Inflammatory macrophage (primary cell): Measurements from ENCODE around the gene ADAMTS4.

Experiments used
- DNase-seq, 2 donors: peaks; one replicate each; pipeline ENCODE4 v3.0.0-alpha.2; 2020 to 2022

Gene ADAMTS4

GRCh38 chr1:161196111-161196510, 2.7 kb downstream of the ADAMTS4 start:
- DNase-seq = no peak

DNA sequence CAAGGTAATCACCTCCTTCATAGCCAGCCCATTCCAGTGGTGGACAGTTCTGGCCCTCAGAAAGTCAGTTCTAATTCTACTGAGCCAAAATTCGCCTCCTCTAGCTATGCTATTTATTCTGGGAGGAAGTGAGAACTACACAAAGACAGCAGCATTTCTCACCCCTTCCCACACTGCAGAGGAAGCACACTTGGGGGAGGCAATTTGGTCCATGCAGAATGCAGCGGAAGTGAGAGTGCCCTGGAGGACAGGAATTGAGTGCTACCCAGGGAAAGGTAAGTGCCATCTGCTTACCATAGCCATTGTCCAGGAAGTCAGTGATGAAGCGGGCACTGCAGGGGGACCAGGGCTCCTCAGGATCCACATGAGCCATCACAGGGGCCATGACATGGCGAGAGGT, 3.7 kb downstream of the ADAMTS4 start:
- peak; percentile 66 to 84 for DNase-seq

- DNase-seq = no peak
Measured at GRCh38 chr1:161193561-161194235, 5.2 kb downstream of the ADAMTS4 start.

- DNase-seq = peak; percentile 81 to 85
Measured at GRCh38 chr1:161192476-161193465, 6.1 kb downstream of the ADAMTS4 start.

GRCh38 chr1:161191971-161192370, 6.9 kb downstream of the ADAMTS4 start:
- DNase-seq = no peak

DNA sequence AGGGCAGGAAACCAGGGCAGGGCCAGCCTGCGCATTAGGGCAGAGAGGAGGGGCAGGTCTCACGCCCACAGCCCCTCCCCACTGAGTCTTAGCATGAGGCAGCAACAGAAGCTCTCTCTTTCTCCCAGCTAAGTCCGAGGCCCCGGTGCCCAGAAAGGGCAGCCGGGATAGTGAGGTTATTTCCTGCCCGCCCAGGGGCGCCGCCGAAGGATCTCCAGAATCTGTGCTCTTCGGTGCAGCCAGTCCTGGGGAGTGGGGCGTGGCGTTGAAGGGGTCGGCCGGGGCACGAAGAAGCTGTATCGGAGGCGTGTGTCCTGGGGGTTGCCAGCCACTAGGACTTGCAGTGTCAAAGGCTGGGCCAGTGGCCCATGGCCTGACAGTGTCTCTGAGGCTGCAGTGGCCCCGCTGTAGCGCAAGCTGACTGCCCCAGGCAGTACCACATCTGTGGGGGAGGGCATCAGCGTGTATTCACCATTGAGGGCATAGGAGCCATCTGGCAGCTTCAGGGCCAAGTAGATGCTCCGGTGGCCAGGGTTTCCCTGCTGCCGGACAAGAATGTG, 7.8 kb downstream of the ADAMTS4 start:
- DNase-seq = no peak

GRCh38 chr1:161189036-161189435, 9.8 kb downstream of the ADAMTS4 start:
- DNase-seq = no peak

DNA sequence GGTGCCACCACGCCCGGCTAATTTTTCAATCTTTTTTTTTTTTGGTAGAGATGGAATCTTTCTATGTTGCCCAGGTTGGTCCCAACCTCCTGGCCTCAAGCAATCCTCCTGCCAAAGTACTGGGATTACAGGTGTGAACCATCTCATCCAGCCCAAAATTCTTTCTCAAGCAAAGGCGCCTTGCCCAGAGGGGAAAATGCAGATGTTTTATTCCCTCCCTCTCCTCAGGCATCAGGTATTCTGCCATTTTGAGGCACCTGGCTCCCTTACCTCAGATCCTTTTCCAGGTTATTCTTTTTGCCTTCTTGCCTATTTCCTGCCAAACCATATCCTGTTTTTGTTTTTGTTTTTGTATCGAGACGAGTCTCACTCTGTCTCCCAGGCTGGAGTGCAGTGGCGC, 10.5 kb downstream of the ADAMTS4 start:
- DNase-seq = no peak

DNA sequence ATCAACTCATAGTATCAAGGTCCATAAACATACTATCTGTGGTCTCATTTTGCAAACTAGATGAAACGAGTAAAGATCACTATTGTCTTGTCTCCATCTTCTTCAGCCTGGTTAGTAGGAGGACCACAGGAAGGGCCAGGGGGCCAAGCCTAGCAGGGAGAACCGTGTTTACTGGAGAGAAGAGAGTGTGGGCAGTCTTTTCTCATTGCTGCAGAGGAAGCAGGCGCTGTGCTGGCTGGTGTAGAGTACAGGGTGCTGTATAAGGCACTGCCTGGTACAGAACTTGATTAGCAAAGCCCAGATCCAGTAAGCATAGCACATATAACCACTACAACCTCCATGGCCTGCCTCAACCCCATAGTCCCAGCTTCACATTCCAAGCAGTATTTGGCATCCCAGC, 11.5 kb downstream of the ADAMTS4 start:
- peak; percentile 26 to 54 for DNase-seq

DNA sequence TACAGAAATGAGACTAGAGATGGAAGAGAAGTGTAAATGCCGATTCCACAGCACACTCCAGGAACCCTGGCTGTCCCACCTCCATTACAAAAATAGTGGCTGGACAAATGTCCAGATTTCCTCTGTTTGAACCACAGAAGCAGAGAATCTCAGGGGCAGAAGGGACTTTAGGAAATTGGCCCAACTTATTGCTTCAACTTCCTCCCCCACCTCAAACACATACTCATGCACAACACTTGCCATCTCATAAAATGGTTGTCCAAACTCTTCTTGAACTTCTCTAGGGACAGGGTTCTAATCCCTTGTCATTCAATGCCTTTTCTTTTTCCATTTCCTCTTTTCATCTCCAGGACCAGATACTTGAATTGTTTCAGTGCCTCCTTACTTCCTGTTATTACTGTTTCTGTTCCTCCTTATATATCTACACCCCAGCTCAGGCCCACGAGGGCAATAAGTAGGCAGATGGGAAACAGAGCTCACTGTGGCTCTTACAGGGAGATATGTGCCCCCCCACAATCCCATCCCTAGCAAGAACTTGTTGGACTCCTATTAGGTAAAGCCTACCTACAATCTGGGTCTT, 13.0 kb downstream of the ADAMTS4 start:
- peak; percentile 80 to 95 for DNase-seq

- peak; percentile 98 to 99 for DNase-seq
Measured at GRCh38 chr1:161185282-161185682, 13.6 kb downstream of the ADAMTS4 start.

- peak; percentile 37 to 66 for DNase-seq
Measured at GRCh38 chr1:161182214-161182613, 16.6 kb downstream of the ADAMTS4 start.

DNA sequence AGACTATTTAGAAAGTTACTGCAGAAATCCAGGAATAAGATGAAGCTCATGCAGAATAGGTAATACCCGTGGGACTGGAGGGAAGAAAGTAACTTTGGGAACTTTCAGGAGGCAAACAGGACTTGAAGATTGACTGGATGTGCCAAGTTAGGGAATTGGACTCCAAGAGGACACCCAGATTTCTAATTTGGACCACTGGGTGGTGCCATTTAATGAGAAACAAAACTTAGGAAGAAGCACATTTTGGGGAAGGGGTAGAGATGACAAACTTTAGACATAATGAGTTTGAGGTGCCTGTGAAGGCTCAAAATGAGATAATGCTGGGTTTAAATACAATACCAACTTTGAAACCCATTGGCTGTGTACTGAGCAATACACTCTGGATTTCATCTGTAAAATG, 18.2 kb downstream of the ADAMTS4 start:
- DNase-seq = peak; percentile 45 to 46

- DNase-seq = no peak
Measured at GRCh38 chr1:161179698-161180097, 19.2 kb downstream of the ADAMTS4 start.

- DNase-seq = no peak
Measured at GRCh38 chr1:161177936-161178244, 21.0 kb downstream of the ADAMTS4 start.

DNA sequence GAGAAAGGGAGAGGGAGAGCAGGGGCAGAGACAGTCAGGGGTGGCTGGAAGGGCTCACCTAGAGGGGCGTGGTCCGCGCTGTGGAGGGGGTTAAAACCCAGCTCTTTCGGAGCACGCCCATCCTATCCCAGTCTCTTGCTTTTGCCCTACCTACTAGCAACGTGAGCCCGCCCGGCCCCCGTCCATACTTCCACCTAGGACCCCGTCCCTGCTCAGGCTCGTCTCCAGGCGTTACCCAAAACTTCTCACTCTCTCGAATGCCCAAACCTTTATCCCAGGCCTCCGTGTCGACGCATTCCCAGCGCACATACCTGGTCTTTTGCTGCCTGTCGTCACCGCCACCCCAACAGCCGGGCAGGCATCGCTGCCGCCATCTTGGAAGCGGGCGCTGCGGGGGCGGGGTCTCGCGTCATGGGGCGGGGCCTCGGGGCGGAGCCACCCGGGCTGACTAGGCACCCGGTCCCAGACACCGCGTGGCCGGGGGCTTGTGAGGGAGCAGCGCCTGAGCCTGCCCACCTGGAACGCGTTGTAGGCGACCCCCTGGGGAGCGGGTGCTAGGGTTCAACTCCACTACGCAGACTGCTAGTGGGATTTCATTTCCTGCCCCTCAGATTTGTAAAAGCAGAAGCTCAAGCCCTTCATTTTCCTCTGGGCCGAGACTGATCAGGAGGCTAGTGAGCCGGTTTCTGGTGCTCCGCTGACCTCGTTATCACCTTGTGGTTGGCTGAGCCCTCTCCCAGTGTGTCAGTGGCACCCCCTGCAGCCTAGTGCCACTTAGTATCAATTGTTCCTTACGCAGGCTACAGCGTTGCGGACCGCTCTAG, 21.5 kb downstream of the ADAMTS4 start, which contains the start of gene B4GALT3:
Gene B4GALT3, minus strand, starts transcription at position 396 of the 824 bp plus-strand sequence. CDS start 1,447 bp downstream, outside the sequence.
- peak; percentile 83 to 89 for DNase-seq

- DNase-seq = no peak
Measured at GRCh38 chr1:161176468-161177111, 22.3 kb downstream of the ADAMTS4 start.

- no peak for DNase-seq
Measured at GRCh38 chr1:161175771-161176453, 22.9 kb downstream of the ADAMTS4 start.

GRCh38 chr1:161174911-161175310, 23.9 kb downstream of the ADAMTS4 start:
- no peak for DNase-seq

DNA sequence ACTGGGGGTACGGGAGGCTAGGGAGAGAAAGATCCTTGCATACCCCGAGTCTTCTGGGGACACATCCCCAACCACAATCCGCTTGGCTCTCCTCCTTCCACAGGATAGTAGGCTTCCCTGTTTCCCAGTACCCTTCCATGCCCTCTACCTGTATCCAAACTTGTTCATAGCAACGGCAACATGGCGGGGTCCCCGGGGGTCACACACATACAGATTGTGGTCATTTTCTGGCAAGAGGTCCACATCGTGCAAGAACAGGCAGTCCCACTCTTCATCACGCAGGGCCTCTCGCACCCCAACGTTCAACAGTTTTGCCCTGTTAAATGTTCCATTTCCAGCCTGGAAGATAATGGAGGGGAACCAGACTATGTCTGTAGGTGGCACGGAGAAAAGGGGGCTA, 25.1 kb downstream of the ADAMTS4 start:
- no peak for DNase-seq

GRCh38 chr1:161172776-161173376, 26.0 kb downstream of the ADAMTS4 start:
- no peak for DNase-seq
